HG03442 (cell line): ENCODE measurements around the gene ATP2C2.
"Not testable (repeated sequence)": the region's sequence is repeated elsewhere in the genome, so short reads cannot be mapped to it uniquely, and the experiment has no call there.

Experiments used
- ATAC-seq: cut with Tn5 transposase; IDR thresholded peaks from one replicate; pipeline ENCODE4 v1.9.1; 2021; ENCODE audit warnings: mild to moderate bottlenecking, moderate library complexity; ENCODE audit not compliant: unreplicated experiment

Gene ATP2C2

GRCh38 chr16:84392031-84392360 lies 23.7 kb downstream of the ATP2C2 start:
- ATAC-seq = no peak

GRCh38 chr16:84396082-84396481 lies 27.7 kb downstream of the ATP2C2 start:
- ATAC-seq = not testable (repeated sequence)

DNA sequence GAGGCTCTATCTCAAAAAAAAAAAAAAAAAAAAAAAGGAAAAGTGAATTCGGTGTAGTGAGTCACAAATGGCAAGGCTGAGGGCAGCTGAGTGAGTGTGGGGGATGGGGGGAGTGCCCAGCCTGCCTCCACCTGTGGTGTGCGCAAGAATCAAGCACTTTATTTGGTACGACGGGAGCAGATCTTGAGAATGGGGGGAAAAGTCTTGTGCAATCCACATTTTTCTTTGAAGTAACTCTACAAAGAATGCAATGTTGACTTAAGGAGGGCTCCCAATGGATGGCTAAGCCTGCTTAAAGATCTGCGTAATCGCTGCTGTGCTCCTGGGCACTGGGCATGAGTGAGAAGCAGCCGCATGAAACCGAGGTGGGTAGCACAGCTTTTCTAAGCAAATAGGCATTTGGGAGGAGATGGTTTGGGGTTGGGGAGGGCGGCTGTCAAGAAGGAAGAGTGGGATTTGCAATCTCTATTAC lies 28.2 kb downstream of the ATP2C2 start:
- no peak for ATAC-seq

- no peak for ATAC-seq
These were observed 28.8 kb downstream of the ATP2C2 start for GRCh38 chr16:84397090-84397489.

GRCh38 chr16:84398701-84399100 lies 30.4 kb downstream of the ATP2C2 start:
- ATAC-seq = no peak

GRCh38 chr16:84399912-84400311 lies 31.6 kb downstream of the ATP2C2 start:
- ATAC-seq = not testable (repeated sequence)

- ATAC-seq = not testable (repeated sequence)
These were observed 35.1 kb downstream of the ATP2C2 start for GRCh38 chr16:84403435-84403834.

DNA sequence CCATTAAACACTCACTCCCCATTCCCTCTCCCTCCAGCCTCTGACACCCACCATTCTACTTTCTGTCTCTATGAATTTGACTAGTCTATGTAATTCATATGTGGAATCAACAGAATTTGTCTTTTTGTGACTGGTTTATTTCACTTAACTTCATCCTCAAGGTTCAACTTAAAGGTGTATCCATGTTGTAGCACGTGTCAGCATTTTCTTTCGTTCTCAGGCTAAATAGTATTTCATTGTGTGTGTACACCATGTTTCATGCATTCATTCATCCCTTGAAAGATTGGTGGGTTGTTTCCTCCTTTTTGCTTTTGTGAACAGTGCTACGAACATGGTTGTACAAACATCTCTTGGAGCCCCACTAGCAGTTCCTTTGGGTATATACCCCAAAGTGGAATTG lies 36.0 kb downstream of the ATP2C2 start:
- ATAC-seq = no peak

- no peak for ATAC-seq
These were observed 36.8 kb downstream of the ATP2C2 start for GRCh38 chr16:84404936-84405639.

GRCh38 chr16:84406006-84406963 lies 37.9 kb downstream of the ATP2C2 start:
- no peak for ATAC-seq

DNA sequence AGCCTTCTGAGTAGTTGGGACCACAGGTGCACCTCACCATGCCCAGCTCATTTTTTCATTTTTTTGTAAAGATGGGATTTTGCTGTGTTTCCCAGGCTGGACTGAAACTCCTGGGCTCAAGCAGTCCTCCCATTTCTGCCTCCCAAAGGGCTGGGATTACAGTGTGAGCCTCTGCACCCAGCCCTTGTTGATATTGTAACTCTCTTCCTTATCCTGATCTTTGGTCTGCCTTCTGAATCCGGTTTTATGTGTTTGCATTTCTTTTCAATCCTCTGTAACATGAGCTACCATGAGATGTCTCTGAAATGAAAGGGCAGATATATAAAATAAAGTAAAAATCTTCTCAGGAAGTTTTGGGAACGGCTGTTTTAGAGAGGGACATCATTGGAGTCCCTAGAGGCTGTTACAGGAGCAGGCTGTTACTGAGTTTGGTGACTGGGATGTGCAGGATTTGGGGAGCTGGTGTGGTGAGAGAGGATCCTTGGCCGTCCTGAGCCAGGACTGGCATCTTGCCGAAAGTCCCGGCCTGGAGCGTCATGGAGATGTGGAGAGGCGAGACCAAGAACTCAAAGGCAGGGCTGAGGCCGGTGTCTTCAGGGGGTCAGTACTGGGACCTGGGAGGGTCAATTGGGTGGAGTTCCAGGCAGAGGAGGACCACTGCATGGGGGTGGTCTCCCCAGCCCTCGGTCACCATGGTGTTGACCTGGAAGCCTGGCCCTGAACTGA lies 39.4 kb downstream of the ATP2C2 start:
- ATAC-seq = no peak

GRCh38 chr16:84408314-84408690 lies 40.0 kb downstream of the ATP2C2 start:
- ATAC-seq = no peak

GRCh38 chr16:84408856-84409255 lies 40.5 kb downstream of the ATP2C2 start:
- ATAC-seq = no peak

- no peak for ATAC-seq
These were observed 42.2 kb downstream of the ATP2C2 start for GRCh38 chr16:84410361-84411138.

- no peak for ATAC-seq
These were observed 43.4 kb downstream of the ATP2C2 start for GRCh38 chr16:84411768-84412167.

DNA sequence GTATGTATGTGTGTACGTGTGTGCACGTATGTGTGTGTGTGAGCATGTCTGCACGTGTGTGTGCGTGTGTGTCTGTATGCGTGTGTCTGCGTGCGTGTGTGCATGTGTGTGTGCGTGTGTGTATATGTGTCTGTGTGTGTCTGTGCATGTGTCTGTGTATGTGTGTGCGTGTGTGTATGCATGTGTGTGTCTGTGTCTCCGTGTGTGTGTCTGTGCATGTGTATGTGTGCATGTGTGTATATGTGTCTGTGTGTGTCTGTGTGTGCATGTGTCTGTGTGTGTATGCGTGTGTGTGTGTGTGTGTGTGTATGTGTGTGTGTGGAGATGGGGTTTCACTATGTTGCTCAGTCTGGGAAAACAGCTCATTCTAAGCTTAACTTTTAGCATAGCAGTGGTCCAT lies 43.9 kb downstream of the ATP2C2 start:
- no peak for ATAC-seq

- ATAC-seq = no peak
These were observed 45.1 kb downstream of the ATP2C2 start for GRCh38 chr16:84413244-84414004.

GRCh38 chr16:84414789-84415326 lies 46.5 kb downstream of the ATP2C2 start:
- no peak for ATAC-seq
